Tongue (tissue), 2 donors: ENCODE data around the gene RTN4RL2. TPM values are rescaled to one million over a fixed set of nuclear protein-coding genes. Genes with fewer than 3 reads are reported as not detected.

Experiments
- DNase-seq: peaks from one replicate; pipeline ENCODE4 v3.0.0-alpha.2; 2015
- total RNA-seq: library from RNA; depleted of rRNA; stranded (reverse); fragments of >200 nt; gene quantifications from one replicate; pipeline ENCODE4 v1.2.3, GENCODE V29; 2014

Gene RTN4RL2
- total RNA-seq, 1 donor from 2014 or later: 0.21 TPM

DNA sequence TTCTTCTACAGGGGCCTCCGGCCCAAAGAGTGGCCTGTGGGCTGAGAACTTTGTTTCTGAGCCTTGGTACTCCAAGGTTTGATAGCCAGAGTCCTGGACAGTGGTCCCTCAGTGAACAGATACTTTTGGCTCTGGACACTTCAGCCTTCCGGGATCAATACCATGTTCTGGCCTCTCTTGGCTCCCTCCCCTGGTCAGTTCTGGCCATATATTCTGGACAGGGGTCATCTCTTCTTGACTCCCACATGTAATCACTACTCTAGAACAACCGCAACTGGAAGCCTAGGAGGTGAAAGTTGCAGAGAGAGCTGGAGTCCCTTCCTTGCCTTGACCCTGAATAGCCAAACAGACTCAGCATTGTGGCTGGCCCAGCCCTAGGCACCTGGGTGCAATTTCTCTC, 2.3 kb downstream of the RTN4RL2 start:
- DNase-seq: no peak

DNA sequence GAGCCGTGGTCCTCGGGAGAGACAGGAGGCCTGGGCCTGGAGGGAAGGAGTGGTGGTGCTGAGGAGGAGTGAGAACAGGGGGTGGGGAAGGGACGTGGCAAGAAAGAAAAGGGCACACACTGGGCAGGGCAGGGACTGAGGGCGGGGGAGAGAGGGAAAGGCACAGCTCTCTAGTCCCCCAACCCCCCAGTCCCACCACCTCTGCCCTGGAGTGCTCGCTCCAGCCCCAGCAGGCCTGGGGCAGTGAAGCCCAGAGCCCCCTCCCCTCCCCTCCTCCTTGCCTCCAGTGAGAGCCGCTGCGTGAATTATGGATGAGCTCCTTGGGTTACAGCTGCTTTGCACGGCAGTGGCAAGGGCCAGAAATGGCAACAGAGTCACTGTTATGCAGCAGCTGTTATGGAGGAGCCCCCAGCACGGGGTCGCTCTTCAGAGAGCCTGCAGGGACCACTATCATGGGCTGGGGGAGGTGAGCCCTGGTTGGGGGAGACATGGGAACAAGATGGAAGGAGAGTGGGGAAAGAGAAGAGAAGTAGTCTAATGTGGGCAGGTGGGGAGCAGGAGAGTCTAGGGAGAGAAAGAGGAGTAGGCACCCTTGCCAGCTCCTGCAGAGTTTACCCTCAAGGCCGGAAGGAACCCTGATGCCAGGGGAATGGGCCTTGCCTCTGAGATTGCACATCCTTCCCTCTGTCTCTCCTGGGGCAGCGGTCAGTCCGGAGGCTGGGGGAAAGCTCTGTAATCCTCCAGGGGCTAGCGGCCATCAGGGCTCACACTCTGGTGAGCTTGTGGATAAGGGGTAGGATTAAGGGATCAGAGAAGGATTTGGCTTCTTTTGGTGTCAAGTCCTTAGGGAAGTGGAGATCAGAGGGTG, 3.6 kb downstream of the RTN4RL2 start:
- peak; percentile 73 for DNase-seq

DNA sequence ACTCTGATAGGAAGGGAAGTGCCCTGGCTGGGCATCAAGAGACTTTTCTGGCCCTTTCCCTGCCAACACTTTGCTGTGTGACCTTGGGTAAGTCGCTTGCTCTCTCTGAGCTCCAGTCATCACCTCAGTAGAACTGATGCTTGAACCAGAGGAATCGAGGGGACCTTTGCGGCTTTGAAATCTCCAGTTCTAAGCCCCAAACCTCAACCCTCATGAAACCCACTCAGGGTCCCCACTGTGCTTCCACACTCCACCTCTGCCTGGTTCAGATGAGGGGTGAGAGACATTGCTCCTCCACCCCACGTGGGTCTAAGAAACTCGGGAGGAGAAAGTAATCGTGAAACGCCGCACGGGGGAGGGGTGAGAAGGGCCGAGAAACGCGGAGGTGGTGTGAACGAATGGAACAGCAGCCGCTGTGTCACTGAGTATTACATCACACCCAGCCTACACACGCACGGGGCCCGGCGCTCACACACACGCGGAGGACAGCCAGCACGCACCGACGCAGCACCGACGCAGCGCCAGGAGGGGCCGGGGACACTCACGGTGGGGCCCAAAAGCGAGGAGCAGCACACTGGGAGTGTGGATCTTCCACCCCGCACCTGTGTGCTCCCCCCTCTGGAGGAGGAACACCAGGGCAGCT, 4.3 kb downstream of the RTN4RL2 start:
- no peak for DNase-seq

DNA sequence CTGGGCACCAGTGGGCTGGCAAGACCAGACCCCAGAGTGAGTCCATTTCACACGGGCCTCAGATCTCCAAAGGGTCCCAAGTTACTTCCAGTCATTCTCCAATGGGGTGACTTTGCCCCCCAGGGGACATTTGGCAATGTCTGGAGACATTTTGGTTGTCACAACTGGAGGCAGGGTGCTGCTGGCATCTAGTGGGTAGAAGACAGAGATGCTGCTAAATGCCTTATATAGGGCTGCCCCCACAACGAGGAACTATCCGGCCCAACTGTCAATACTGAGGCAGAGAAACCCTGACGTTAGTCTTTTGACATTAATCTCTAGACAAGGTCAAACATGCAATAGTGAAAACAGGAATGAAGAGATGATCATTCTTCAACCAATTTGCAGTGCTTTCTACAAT, 6.4 kb downstream of the RTN4RL2 start:
- DNase-seq: no peak

DNA sequence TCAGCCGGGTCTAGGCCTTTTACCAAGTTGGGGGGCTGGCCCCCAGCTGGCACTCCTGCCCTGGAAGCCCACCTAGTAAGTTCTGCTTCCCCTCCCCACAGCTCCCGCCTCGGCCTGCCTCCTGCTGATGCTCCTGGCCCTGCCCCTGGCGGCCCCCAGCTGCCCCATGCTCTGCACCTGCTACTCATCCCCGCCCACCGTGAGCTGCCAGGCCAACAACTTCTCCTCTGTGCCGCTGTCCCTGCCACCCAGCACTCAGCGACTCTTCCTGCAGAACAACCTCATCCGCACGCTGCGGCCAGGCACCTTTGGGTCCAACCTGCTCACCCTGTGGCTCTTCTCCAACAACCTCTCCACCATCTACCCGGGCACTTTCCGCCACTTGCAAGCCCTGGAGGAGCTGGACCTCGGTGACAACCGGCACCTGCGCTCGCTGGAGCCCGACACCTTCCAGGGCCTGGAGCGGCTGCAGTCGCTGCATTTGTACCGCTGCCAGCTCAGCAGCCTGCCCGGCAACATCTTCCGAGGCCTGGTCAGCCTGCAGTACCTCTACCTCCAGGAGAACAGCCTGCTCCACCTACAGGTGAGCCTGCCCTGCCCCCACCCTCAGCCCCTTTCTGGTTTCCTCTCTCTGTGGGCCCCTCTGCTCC, 7.3 kb downstream of the RTN4RL2 start:
- DNase-seq: no peak

DNA sequence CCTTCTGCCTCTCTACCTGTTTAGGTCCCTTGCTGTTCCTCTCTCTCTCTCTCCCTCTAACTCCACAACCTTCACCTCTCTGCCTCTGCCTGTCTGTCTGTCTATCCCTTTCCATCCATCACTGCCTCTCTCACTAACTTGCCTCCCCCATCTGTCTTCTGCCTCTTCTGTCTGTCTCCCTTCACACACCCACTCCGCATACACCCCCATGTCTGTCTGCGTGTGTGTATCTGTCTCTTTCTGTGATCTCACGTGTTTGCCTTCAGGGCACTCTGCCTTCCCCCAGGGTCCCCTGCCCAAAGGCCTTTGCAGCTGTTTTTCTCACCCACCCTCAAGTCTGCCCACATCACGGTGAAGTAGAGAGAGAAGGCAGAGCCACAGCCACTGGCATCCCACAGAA, 7.9 kb downstream of the RTN4RL2 start:
- DNase-seq: no peak

DNA sequence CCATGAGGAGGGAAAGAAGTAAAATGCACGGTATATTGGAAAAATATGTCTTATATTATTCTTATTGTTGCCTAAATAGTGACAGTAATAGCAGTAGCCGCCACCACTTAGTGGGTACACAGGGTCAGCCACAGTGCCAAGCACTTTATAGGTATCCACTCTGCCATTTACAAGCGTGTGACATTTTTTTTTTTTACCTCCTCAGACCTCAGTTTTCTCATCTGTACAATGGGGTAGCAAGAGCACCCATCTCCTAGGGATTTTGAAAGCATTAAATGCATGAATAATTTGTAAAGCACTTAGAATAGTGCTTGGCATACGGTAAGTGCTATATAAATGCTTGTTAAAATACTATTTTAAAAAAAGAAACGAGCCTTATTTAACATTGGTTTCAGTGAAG, 8.9 kb downstream of the RTN4RL2 start:
- no peak for DNase-seq

DNA sequence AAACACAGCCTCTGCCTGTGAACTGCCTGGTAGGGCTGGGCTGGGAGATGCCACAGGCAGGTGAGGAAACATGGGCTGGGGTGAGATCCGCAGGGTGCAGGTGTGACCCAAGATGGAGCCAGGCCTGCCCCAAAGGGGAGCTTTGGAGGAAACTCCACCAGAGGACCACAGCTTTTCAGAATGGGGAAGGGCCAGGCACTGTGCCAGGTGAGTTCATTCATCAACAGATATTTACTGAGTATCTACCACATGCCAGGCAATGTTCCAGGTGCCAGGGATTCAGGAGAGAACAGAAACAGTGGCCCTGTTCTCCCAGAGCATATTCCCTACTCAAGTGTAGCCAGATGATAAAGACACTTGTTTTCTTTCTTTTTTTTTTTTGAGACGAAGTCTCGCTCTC, 11.2 kb downstream of the RTN4RL2 start:
- no peak for DNase-seq

DNA sequence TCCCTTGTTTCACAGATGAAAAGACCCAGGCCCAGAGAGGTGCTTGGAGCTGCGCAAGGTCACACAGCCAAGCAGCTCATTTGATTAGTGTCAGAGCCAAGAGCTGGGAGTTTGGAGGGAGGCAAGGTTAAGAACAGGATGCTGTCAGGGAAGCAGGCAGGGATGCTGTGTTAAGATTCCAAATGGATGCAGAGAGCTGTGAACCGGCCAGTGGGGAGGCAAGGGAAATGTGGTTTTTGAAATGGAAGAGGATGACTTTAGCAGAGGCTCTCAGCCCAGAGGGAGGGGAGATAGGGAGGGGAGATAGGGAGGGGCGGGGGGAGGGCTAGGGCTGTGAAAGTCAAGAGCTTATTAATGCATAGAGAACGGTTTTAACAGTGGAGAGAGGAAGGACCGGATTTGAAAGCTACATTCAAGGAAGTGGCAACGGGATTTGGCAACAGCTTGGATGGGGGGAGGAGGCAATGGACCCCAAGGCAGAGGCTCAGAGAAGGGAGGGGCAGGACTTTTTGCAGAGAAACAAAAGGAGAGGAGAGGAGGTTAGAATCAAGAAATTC, 13.0 kb downstream of the RTN4RL2 start:
- DNase-seq: no peak

DNA sequence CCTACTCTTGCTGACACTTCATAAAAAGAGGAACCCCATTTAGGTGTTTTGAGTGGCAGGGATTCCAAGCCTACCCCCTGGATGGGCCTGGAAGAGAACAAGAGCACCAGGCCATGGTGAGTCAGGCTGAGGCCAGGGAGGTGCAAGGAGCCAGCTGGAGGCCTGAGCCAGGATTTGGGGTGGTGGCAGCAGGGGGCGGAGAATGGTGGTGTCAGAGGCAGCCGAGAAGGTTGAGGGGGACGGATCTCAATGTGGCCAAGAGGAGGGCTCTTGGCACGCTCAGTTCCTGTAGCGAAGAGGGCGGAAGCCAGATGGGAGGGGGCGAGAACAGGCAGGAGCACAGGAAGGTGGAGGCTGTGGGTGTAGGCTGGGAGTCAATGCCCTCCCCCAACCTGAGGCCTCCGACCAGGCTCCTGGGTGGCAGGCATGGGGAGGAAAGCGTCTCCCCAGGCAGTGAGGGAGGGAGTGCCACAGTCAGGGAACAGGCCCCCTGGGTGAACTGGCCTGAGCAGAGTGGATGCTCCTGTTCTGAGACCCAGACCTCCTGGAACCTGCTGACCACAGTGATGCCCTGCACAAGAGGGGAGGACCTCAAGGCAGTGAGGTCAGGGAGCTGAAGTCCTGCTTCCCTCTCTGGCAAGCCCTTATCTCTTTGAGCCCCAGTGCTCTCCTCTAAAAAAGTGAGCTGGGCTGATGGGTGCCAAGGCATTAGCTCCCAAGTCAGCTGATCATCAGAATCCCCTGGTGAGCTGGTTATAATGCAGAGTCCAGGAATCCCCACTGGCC, 13.9 kb downstream of the RTN4RL2 start:
- no peak for DNase-seq

DNA sequence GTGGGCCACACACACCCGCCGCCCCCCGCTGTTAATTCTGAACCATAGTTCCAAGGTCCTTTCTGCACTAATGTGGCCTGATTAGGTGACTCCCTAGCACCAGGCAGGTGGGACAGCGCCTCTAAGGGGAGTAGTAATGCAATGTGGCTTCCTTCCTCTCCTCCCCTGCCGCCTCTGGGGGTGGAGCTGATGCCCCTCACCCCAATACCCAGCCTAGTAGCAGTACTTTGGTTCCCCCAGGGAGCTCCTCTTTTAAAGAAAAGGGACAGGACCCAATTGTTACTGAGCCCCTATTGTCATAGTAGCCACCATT, 14.4 kb downstream of the RTN4RL2 start:
- DNase-seq: no peak

DNA sequence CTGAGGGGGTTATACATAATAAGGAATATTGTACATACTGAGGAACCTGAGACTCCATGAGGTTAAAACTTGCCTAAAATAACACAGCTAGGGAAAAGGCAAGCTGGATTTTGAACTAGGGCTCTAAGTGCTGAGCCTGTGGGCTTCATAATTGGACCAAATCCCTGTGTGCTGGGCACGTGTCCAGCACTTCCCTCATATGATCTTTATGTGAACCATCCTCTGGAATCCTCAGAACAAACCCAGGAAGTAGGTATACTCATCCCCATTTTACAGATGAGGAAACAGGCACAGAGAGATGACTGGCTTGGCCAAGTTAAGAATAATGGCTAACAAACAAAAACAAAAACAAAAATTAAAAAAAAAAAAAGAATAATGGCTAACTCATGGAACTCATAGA, 14.9 kb downstream of the RTN4RL2 start:
- no peak for DNase-seq

DNA sequence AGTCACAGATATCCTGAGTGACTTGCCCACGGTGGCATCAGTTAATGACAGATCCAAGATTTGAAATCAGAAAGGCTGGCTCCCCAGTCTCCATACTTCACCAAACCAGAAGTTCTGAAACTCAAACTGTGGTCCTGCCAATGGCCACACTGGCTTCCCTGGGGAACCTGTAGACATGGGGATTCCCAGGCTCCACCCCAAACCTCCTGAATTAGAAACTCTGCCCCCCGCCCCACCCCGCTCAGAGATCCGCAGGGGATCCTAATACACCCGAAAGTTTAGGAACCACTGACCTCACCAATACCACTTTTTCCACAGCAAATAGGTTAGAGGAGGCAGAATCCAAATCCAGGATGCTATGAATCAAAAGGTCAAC, 15.3 kb downstream of the RTN4RL2 start:
- DNase-seq: no peak

DNA sequence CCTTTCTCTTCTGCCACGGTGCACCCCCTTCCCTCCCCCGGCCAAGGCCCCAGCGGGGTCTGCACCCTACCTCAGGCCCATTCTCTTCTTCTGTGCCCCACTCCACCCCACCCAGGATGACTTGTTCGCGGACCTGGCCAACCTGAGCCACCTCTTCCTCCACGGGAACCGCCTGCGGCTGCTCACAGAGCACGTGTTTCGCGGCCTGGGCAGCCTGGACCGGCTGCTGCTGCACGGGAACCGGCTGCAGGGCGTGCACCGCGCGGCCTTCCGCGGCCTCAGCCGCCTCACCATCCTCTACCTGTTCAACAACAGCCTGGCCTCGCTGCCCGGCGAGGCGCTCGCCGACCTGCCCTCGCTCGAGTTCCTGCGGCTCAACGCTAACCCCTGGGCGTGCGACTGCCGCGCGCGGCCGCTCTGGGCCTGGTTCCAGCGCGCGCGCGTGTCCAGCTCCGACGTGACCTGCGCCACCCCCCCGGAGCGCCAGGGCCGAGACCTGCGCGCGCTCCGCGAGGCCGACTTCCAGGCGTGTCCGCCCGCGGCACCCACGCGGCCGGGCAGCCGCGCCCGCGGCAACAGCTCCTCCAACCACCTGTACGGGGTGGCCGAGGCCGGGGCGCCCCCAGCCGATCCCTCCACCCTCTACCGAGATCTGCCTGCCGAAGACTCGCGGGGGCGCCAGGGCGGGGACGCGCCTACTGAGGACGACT, 15.9 kb downstream of the RTN4RL2 start:
- no peak for DNase-seq

DNA sequence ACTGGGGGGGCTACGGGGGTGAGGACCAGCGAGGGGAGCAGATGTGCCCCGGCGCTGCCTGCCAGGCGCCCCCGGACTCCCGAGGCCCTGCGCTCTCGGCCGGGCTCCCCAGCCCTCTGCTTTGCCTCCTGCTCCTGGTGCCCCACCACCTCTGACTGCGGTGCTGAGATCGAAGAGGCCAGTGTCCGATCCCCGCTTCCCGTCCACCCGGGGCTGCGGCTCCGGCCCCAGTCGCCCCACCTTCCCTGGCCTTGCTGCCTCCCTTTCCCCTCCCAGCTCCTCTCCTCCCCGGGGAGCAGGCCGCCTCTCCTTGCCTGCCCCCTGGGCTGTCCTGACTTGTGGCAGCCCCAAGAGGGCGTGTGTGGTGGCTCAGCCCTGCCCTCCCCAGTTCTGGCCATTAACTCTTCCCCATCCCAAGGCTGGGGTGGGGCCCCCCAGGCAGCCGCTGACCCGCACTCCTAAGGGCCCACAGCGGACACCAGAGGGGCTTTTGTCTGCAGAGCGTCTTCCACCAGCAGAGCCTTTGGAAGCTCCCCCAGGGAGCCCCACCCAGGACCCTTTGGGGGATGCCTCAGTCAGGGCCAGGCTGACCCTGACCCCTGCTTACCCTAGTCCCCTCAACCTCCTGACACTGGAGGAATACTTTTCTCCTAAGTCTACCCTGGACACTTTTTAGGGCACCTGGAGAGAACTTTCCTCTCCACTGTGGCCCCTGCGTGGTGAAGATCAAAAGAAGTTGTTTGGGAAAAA, 16.6 kb downstream of the RTN4RL2 start:
- DNase-seq: no peak

DNA sequence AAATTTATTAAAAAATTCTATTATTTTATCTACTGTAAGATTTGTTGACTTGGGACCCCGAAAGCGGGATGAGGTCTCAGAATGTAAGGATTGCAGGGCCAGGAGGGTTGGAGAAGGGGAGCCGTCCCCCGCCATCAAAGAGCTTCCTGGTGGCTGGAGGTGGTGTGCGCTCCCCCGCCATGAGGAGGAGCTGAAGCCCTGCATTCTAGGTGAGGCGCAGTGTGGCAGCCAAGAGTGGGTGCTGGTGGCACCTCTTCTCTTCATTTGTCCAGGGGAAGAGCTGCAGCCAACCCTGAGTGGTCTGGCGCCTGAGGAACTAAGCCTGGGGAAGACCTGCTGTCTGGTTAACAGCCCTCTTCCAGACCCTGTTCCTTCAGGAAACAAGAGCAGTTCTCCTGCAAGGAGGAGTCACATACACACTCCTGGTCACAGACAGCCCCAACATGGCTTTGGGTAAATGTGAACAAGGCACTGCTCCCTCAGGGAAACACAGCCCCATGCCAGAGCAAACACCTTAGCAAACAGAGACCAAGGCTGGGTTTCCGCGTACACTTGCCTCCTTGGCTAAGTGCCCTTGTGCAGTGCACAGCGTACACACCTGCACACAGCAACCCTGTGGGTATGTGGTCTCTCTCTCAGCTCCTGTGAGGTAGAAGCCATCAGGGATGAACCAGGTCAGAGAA, 17.3 kb downstream of the RTN4RL2 start:
- DNase-seq: no peak

DNA sequence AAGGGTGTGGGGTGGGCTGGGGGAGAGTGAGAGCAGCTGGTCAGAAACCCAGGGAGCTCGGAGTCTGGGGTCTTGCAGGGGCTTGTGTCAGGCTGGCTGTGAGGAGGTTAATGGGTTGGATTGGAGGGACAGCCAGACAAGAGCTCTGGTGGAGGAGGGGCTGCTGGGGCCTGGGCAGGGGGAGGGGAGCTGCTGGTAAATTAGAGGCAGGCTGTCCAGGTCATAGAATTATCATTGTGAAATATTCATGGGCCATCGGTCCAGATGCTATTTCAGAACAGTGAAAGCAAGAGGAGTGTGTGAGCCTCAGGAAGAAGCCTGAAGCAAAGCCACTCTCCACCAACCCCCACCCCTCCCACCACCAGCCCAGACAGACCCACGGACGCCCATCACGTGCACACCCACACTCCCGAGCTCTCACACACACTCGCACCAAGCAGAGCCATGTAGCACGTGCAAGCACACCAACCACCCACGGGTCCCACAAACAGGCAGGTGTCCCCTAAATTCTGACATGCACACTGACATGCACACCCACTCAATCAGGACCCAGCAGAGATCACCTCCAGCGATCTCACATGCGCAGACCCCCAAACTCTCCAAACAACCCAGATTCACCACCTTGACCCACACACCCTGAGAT, 18.8 kb downstream of the RTN4RL2 start:
- DNase-seq: no peak

DNA sequence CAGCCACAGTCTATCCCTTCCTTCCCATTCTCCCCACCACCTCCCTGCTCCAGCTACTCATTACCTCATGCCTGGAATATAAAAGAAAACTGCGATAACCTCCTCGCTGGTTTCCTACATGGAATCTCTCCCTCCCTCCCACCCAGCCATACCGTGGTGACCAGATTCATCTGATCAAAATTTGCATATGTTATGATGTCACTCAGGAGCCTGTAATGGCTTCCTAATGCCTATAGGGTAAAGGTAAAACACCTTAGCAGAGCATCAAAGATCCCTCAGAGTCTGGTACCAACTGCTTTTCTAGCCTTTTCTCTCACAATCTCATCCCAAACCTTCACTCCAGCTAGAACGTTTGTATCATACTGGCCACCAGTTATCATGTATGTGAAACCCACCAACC, 19.6 kb downstream of the RTN4RL2 start:
- DNase-seq: no peak

DNA sequence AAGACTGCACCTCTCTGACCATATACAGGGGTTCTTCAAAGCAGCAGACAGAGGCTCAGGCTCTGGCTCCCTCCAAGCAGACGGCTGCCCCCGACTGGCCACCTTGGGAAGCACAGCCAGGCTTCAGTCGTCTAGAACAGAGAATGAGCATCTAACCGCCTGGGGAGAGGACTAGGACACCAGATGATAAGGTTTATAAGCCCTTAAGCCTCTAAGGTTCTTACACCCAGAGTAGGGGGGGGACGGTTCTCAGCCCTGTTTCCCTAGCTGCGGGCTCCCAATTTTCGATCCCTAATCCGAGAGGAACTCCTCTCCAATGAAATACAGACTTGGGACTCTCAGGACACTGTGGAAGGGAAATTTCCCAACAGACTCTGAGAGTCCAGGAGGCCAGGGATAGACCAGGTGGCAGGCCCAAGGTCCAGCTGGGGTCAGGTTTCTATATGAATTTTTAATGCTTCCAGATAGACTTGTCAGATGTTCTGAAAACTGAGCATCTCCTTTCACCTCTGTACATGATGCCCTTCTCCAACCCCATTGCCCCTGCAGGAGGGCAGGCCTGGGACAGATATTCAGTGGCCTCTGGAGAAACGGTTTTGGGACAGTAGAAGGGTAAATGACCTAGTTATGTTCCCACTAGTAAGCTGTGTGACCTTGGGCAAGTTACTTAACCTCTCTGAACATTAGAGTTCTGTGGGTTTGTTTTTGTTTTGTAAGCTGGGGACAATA, 20.2 kb downstream of the RTN4RL2 start:
- peak; percentile 59 for DNase-seq
